H1 (cell line): ENCODE measurements around the gene CHPF.

Source experiments
- CREB1 ChIP-seq: IDR thresholded peaks from 2 replicates; pipeline ENCODE4 v1.6.1; 2012; ENCODE audit warnings: inconsistent platforms
- CTCF ChIP-seq, 3 experiments: IDR thresholded peaks; 1 replicate in 2 of 3; 2 replicates in 1 of 3; pipeline versions ENCODE4 v1.5.1 to v1.6.1; 2011; ENCODE audit warnings: low read length in 3 of 3, mild to moderate bottlenecking in 3 of 3, inconsistent platforms in 2 of 3, low read depth in 1 of 3, moderate library complexity in 1 of 3; ENCODE audit not compliant: insufficient read depth in 1 of 3; ENCODE audit errors: control extremely low read depth in 1 of 3
- JUN ChIP-seq: IDR thresholded peaks from 2 replicates; pipeline ENCODE4 v1.6.1; 2011; ENCODE audit warnings: low read depth, mild to moderate bottlenecking, improper control_type of control experiment, low read length
- NANOG ChIP-seq: IDR thresholded peaks from 2 replicates; pipeline ENCODE4 v1.6.1; 2011; ENCODE audit warnings: low read length, low read depth, mild to moderate bottlenecking, inconsistent platforms; ENCODE audit not compliant: insufficient read depth, poor library complexity, severe bottlenecking
- POLR2A ChIP-seq, 2 experiments: IDR thresholded peaks; 1 replicate in 1 of 2; 2 replicates in 1 of 2; pipeline ENCODE4 v1.6.1; 2011; ENCODE audit warnings: low read depth in 2 of 2, low read length in 2 of 2, mild to moderate bottlenecking in 2 of 2; ENCODE audit errors: control extremely low read depth in 1 of 2
- POLR2AphosphoS5 ChIP-seq: IDR thresholded peaks from 2 replicates; pipeline ENCODE4 v1.6.1; 2011; ENCODE audit warnings: low read depth, low read length
- SP4 ChIP-seq: IDR thresholded peaks from 2 replicates; pipeline ENCODE4 v1.6.1; 2012; ENCODE audit warnings: low read length, inconsistent platforms
- SUZ12 ChIP-seq: fragments of 200-600 bp; sonication (generic); IDR thresholded peaks from 2 replicates; pipeline ENCODE4 v1.6.1; 2012; ENCODE audit warnings: mild to moderate bottlenecking, inconsistent platforms, low read length, moderate library complexity, mixed read lengths

- TF ChIP-seq CTCF (IDR thresholded peaks at IDR 0.05; ENCODE audit: control extremely low read depth in 1 of 3, insufficient read depth in 1 of 3, low read depth in 1 of 3, low read length in 3 of 3): no peak
- TF ChIP-seq POLR2A (IDR thresholded peaks at IDR 0.05; ENCODE audit: control extremely low read depth in 1 of 2, low read depth in 2 of 2, low read length in 2 of 2): no peak
- TF ChIP-seq SUZ12: no peak
- no peak for TF ChIP-seq SP4
- no peak for TF ChIP-seq NANOG
- no peak for TF ChIP-seq POLR2AphosphoS5
- TF ChIP-seq CREB1: no peak
- no peak for TF ChIP-seq JUN
Measured at GRCh38 chr2:219554350-219554749, 10.7 kb upstream of the CHPF start.
